ENCODE data around the gene LENG1. TPM values are rescaled to one million over a fixed set of nuclear protein-coding genes. Genes with fewer than 3 reads are reported as not detected.

Gene LENG1
- total RNA-seq, 1 donor from 2014 or later: 8.0 TPM

DNA sequence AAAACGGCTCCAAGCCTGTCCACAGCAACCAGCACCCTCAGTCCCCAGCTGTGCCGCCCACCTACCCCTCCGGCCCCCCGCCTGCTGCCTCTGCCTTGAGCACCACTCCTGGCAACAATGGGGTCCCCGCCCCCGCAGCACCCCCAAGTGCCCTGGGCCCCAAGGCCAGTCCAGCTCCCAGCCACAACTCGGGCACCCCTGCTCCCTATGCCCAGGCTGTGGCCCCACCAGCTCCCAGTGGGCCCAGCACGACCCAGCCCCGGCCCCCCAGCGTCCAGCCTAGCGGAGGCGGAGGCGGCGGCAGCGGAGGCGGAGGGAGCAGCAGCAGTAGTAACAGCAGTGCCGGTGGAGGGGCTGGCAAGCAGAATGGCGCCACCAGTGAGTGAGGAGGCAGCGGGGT, 11.4 kb downstream of the LENG1 start:
- Histone ChIP-seq H3K36me3 (peaks cover 100% of the 10 kb centered on the region), H3K4me3 (no peak overlapping the region), H3K27me3 (ENCODE audit: low read depth) (no peaks in the 10 kb centered on the region), H3K9me3 (no peaks in the 10 kb centered on the region), H3K4me1 (no peaks in the 10 kb centered on the region), H3K27ac (peak overlapping the region; percentile 18)
- DNase-seq (no peak), ATAC-seq (no peak)
- TF ChIP-seq, protein P1, sequence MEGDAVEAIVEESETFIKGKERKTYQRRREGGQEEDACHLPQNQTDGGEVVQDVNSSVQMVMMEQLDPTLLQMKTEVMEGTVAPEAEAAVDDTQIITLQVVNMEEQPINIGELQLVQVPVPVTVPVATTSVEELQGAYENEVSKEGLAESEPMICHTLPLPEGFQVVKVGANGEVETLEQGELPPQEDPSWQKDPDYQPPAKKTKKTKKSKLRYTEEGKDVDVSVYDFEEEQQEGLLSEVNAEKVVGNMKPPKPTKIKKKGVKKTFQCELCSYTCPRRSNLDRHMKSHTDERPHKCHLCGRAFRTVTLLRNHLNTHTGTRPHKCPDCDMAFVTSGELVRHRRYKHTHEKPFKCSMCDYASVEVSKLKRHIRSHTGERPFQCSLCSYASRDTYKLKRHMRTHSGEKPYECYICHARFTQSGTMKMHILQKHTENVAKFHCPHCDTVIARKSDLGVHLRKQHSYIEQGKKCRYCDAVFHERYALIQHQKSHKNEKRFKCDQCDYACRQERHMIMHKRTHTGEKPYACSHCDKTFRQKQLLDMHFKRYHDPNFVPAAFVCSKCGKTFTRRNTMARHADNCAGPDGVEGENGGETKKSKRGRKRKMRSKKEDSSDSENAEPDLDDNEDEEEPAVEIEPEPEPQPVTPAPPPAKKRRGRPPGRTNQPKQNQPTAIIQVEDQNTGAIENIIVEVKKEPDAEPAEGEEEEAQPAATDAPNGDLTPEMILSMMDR (IDR thresholded peaks at IDR 0.05): no peak
- intact Hi-C loops (cut with DNase I): no loop called here

DNA sequence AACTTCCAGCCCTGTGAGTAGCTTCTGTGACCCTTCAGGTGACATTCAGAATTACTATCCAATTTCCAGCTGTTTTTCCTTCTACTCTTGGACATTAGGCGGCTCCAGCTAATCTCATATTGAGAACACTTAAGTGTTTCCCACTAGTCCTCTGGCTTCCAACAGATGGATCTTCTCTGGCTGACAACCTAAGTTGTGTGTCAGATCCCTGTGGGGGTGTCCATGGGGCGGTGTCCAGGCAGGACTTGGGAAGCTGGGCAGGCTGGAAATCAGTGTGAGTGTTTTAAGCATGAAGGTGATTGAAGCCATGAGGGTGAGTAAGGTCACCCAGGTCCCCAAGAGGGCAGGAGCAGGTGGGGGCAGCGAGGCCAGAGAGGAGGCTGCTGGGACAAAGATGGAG, 11.8 kb downstream of the LENG1 start:
- H3K36me3 ChIP-seq: peaks cover 100% of the 10 kb centered on the region

DNA sequence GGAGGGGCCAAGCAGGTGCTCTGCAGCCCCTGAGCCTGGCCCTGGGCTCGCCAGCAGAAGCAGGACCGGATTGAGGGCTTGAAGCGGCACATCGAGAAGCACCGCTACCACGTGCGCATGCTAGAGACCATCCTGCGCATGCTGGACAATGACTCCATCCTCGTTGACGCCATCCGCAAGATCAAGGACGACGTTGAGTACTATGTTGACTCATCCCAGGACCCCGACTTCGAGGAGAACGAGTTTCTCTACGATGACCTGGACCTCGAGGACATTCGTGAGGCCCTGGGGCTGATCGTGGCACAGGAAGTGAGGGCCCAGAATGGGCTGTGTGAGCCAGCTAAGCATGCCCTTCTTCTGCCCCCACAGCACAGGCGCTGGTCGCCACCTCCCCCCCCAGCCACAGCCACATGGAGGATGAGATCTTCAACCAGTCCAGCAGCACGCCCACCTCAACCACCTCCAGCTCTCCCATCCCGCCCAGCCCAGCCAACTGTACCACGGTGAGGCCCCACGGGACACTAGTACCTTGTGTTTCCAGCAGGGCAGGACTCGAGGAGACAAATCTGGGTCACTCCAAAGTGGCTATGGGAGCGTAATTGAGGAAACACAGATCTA, 13.9 kb downstream of the LENG1 start:
- no peaks in the 10 kb centered on the region for H3K9me3 ChIP-seq
- no peak overlapping the region for H3K27ac ChIP-seq
- TF ChIP-seq, protein P1 (IDR thresholded peaks at IDR 0.05): no peak
- H3K4me1 ChIP-seq: peaks cover 13% of the 10 kb centered on the region
- no peak for DNase-seq
- H3K27me3 ChIP-seq (ENCODE audit: low read depth): no peaks in the 10 kb centered on the region
- intact Hi-C loops (cut with DNase I): no loop called here
- H3K36me3 ChIP-seq: peaks cover 96% of the 10 kb centered on the region
- ATAC-seq: no peak
- no peak overlapping the region for H3K4me3 ChIP-seq

More for the DNA sequence above, 11.8 kb downstream of the LENG1 start:
- H3K27ac ChIP-seq: no peak overlapping the region
- TF ChIP-seq, protein P1 (IDR thresholded peaks at IDR 0.05): no peak
- no peak overlapping the region for H3K4me3 ChIP-seq
- no peaks in the 10 kb centered on the region for H3K9me3 ChIP-seq
- no peaks in the 10 kb centered on the region for H3K4me1 ChIP-seq
- no peaks in the 10 kb centered on the region for H3K27me3 ChIP-seq (ENCODE audit: low read depth)
- intact Hi-C loops (cut with DNase I): no loop called here
- ATAC-seq: no peak
- DNase-seq: no peak

DNA sequence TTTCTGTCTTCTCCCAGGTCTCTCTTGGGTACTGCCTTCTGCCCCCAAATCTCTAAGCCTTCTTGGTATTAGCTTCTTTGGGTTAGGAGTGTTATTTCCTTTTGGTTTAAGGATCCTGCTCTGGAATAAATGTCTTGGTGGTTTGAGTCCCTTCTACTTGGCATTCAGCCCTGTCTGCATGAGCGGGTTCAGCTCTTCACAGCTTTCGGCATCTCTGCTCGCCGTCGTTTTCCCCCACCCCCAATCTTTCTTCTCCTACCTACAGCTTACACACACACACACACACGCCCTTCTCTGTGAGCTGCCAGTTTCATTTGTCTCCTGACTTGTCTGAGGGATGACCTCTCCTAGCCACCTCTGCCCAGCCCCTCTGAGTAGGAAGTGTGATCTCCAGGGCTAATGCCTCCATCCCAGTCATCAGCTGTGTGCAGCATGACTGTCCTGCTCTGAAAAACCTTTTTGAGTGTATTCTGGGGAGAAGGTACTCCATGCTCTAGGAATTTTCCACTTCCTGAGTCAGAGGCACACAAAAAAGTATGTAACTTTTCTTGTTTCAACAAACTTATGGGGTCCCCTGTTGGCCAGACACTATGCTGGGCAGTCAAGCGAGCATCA, 17.2 kb downstream of the LENG1 start:
- Histone ChIP-seq H3K27ac (no peak overlapping the region), H3K4me3 (no peak overlapping the region), H3K9me3 (no peaks in the 10 kb centered on the region), H3K4me1 (peaks cover 36% of the 10 kb centered on the region), H3K27me3 (ENCODE audit: low read depth) (no peaks in the 10 kb centered on the region), H3K36me3 (peaks cover 67% of the 10 kb centered on the region)
- intact Hi-C loops (cut with DNase I): no loop called here
- DNase-seq (no peak), ATAC-seq (no peak)
- TF ChIP-seq, protein P1 (IDR thresholded peaks at IDR 0.05): no peak

DNA sequence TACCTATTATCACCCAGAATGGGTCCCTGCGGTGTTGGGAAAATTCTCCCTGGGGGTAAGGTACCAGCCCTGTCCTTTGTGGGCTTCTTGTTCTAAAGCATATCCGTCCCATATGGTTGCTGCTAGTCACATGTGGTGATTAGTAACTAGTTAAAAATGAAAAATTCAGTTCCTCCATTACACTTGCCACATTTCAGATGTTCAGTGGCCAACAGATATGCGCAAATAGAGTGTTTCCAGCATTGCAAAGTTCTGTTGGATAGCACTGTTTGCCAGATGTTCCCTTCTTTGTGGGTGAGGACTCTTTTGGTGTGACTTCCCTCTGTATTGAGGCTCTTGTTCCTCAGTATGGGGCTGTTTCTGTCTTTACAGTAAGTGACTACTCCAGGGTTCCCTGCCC, 18.2 kb downstream of the LENG1 start:
- Histone ChIP-seq H3K4me3 (no peak overlapping the region), H3K27ac (no peak overlapping the region), H3K36me3 (peaks cover 58% of the 10 kb centered on the region), H3K4me1 (peaks cover 40% of the 10 kb centered on the region), H3K27me3 (ENCODE audit: low read depth) (no peaks in the 10 kb centered on the region), H3K9me3 (no peaks in the 10 kb centered on the region)
- intact Hi-C loops (cut with DNase I): no loop called here
- DNase-seq (no peak), ATAC-seq (no peak)
- TF ChIP-seq, protein P1 (IDR thresholded peaks at IDR 0.05): no peak

Data from lower lobe of right lung (tissue), 2 donors.